Testis (tissue), 2 donors: ENCODE data around the gene KLHL3.

Experiments used
- POLR2A ChIP-seq: fragments of 450-650 bp; IDR thresholded peaks from one replicate; pipeline ENCODE4 v1.6.1; 2017; ENCODE audit warnings: antibody characterized with exemption, mild to moderate bottlenecking, moderate library complexity
- TF ChIP-seq, protein P1 (sequence below), 3 experiments: fragments of 450-650 bp in 2 of 3; fragments of 200-600 bp in 1 of 3; sonication (generic) in 1 of 3; IDR thresholded peaks; one replicate each; pipeline ENCODE4 v1.5.1; 2016 to 2019; ENCODE audit warnings: antibody characterized with exemption in 3 of 3, mild to moderate bottlenecking in 2 of 3, moderate library complexity in 1 of 3

GRCh38 chr5:137606401-137606800 lies 129.5 kb downstream of the KLHL3 start:
- no peak for TF ChIP-seq POLR2A
- TF ChIP-seq, protein P1, sequence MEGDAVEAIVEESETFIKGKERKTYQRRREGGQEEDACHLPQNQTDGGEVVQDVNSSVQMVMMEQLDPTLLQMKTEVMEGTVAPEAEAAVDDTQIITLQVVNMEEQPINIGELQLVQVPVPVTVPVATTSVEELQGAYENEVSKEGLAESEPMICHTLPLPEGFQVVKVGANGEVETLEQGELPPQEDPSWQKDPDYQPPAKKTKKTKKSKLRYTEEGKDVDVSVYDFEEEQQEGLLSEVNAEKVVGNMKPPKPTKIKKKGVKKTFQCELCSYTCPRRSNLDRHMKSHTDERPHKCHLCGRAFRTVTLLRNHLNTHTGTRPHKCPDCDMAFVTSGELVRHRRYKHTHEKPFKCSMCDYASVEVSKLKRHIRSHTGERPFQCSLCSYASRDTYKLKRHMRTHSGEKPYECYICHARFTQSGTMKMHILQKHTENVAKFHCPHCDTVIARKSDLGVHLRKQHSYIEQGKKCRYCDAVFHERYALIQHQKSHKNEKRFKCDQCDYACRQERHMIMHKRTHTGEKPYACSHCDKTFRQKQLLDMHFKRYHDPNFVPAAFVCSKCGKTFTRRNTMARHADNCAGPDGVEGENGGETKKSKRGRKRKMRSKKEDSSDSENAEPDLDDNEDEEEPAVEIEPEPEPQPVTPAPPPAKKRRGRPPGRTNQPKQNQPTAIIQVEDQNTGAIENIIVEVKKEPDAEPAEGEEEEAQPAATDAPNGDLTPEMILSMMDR (IDR thresholded peaks at IDR 0.05): no peak
